ENCODE results near the gene HIPK1.

Gene HIPK1

GRCh38 chr1:113929750-113930498 is 800 bp downstream of the HIPK1 start:
- Mint-ChIP-seq H3K4me1 (ENCODE audit: low read depth) (peaks cover 54% of the 10 kb centered on the region), H3K27me3 (no peaks in the 10 kb centered on the region), H3K27ac (peak overlapping the region; percentile 98), H3K9me3 (no peaks in the 10 kb centered on the region), H3K4me3 (peak overlapping the region; percentile 96), H3K36me3 (ENCODE audit: low read depth) (peaks cover 31% of the 10 kb centered on the region)
- peak; percentile 78 for DNase-seq

GRCh38 chr1:113930499-113931161 is 1.5 kb downstream of the HIPK1 start:
- no peaks in the 10 kb centered on the region for H3K27me3 Mint-ChIP-seq
- H3K36me3 Mint-ChIP-seq (ENCODE audit: low read depth): peaks cover 38% of the 10 kb centered on the region
- DNase-seq: peak; percentile 59
- H3K4me1 Mint-ChIP-seq (ENCODE audit: low read depth): peaks cover 61% of the 10 kb centered on the region
- H3K4me3 Mint-ChIP-seq: peak overlapping the region; percentile 96
- H3K27ac Mint-ChIP-seq: peak overlapping the region; percentile 98
- H3K9me3 Mint-ChIP-seq: no peaks in the 10 kb centered on the region

DNA sequence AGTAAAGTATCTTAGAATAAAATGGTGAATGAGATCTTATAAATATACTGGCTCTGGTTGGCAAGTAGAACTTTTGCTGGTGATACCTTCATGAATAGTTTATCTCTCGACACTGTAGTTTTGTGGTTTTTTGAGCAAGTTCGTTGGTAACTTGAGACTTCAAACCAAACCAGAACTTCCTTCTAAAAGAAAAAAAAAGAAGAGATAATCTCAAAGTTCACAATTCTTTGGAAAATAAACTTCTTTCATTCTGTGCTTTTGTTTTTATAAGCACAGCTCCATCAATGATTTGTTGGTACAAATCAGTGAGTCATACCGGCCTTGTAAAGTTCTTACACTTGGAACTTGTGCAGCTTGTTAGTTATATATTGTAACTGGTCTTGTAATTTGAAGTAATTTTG is 2.3 kb downstream of the HIPK1 start:
- H3K4me3 Mint-ChIP-seq: peak overlapping the region; percentile 96
- H3K36me3 Mint-ChIP-seq (ENCODE audit: low read depth): peaks cover 41% of the 10 kb centered on the region
- H3K9me3 Mint-ChIP-seq: no peaks in the 10 kb centered on the region
- no peaks in the 10 kb centered on the region for H3K27me3 Mint-ChIP-seq
- DNase-seq: no peak
- peaks cover 69% of the 10 kb centered on the region for H3K4me1 Mint-ChIP-seq (ENCODE audit: low read depth)
- peak overlapping the region; percentile 98 for H3K27ac Mint-ChIP-seq

GRCh38 chr1:113934006-113934405 is 4.9 kb downstream of the HIPK1 start:
- peak overlapping the region; percentile 96 for H3K4me3 Mint-ChIP-seq
- DNase-seq: no peak
- H3K36me3 Mint-ChIP-seq (ENCODE audit: low read depth): peaks cover 41% of the 10 kb centered on the region
- no peaks in the 10 kb centered on the region for H3K27me3 Mint-ChIP-seq
- H3K27ac Mint-ChIP-seq: peak overlapping the region; percentile 98
- H3K4me1 Mint-ChIP-seq (ENCODE audit: low read depth): peaks cover 82% of the 10 kb centered on the region
- no peaks in the 10 kb centered on the region for H3K9me3 Mint-ChIP-seq

DNA sequence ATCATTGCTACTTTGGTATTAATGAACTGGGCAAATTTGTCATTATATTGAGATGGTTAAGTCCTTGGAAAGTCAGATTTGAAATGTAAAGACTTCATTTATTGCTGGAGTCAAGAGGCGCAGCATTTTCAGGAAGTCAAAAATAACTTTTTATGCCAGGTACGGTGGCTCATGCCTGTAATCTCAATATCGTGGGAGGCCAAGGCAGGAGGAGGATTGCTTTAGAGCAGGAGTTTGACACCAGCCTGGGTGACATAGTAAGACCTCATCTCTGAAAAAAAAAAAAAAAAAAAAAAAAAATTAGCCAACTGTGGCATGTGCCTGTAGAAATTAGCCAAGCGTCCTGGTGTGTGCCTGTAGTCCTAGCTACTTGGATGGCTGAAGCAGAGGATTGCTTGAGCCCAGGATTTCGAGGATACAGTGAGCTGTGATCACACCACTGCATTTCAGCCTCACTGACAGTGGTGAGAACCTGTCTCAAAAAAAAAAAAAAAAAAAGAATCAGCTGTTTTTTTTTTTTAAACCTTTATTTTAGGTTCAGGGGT is 5.5 kb downstream of the HIPK1 start:
- Mint-ChIP-seq H3K9me3 (no peaks in the 10 kb centered on the region), H3K27ac (peak overlapping the region; percentile 98), H3K4me3 (no peak overlapping the region), H3K27me3 (no peaks in the 10 kb centered on the region), H3K36me3 (ENCODE audit: low read depth) (peaks cover 42% of the 10 kb centered on the region), H3K4me1 (ENCODE audit: low read depth) (peaks cover 87% of the 10 kb centered on the region)
- no peak for DNase-seq

DNA sequence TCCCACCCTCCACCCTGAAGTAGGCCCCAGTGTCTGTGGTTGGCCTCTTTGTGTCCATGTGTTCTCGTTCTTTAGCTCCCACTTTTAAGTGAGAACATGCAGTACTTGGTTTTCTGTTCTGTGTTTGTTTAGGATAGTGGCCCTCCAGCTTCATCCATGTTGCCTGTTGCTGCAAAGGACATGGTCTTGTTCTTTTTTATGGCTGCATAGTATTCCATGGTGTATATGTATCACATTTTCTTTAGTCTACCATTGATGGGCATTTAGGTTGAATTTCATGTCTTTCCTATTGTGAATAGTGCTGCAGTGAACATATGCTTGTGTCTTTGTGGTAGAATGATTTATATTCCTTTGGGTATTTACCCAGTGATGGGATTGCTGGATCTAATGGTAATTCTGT is 6.1 kb downstream of the HIPK1 start:
- Mint-ChIP-seq H3K36me3 (ENCODE audit: low read depth) (peaks cover 40% of the 10 kb centered on the region), H3K27ac (peak overlapping the region; percentile 57), H3K4me3 (no peak overlapping the region), H3K4me1 (ENCODE audit: low read depth) (peaks cover 93% of the 10 kb centered on the region), H3K27me3 (no peaks in the 10 kb centered on the region), H3K9me3 (no peaks in the 10 kb centered on the region)
- DNase-seq: no peak

GRCh38 chr1:113935970-113936369 is 6.8 kb downstream of the HIPK1 start:
- Mint-ChIP-seq H3K27me3 (no peaks in the 10 kb centered on the region), H3K4me1 (ENCODE audit: low read depth) (peaks cover 97% of the 10 kb centered on the region), H3K27ac (peak overlapping the region; percentile 57), H3K36me3 (ENCODE audit: low read depth) (peaks cover 44% of the 10 kb centered on the region), H3K4me3 (peak overlapping the region; percentile 3), H3K9me3 (no peaks in the 10 kb centered on the region)
- DNase-seq: no peak

GRCh38 chr1:113937146-113937545 is 8.0 kb downstream of the HIPK1 start:
- Mint-ChIP-seq H3K36me3 (ENCODE audit: low read depth) (peaks cover 52% of the 10 kb centered on the region), H3K4me3 (no peak overlapping the region), H3K27ac (peak overlapping the region; percentile 71), H3K4me1 (ENCODE audit: low read depth) (peaks cover 92% of the 10 kb centered on the region), H3K9me3 (no peaks in the 10 kb centered on the region), H3K27me3 (no peaks in the 10 kb centered on the region)
- DNase-seq: no peak

GRCh38 chr1:113938192-113938591 is 9.1 kb downstream of the HIPK1 start:
- Mint-ChIP-seq H3K4me1 (ENCODE audit: low read depth) (peaks cover 89% of the 10 kb centered on the region), H3K27ac (peak overlapping the region; percentile 53), H3K27me3 (no peaks in the 10 kb centered on the region), H3K36me3 (ENCODE audit: low read depth) (peaks cover 52% of the 10 kb centered on the region), H3K9me3 (no peaks in the 10 kb centered on the region), H3K4me3 (no peak overlapping the region)
- DNase-seq: no peak

DNA sequence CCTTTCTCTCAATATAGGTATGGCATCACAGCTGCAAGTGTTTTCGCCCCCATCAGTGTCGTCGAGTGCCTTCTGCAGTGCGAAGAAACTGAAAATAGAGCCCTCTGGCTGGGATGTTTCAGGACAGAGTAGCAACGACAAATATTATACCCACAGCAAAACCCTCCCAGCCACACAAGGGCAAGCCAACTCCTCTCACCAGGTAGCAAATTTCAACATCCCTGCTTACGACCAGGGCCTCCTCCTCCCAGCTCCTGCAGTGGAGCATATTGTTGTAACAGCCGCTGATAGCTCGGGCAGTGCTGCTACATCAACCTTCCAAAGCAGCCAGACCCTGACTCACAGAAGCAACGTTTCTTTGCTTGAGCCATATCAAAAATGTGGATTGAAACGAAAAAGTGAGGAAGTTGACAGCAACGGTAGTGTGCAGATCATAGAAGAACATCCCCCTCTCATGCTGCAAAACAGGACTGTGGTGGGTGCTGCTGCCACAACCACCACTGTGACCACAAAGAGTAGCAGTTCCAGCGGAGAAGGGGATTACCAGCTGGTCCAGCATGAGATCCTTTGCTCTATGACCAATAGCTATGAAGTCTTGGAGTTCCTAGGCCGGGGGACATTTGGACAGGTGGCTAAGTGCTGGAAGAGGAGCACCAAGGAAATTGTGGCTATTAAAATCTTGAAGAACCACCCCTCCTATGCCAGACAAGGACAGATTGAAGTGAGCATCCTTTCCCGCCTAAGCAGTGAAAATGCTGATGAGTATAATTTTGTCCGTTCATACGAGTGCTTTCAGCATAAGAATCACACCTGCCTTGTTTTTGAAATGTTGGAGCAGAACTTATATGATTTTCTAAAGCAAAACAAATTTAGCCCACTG is 11.5 kb downstream of the HIPK1 start:
- Mint-ChIP-seq H3K36me3 (ENCODE audit: low read depth) (peaks cover 53% of the 10 kb centered on the region), H3K27ac (peak overlapping the region; percentile 85), H3K9me3 (no peaks in the 10 kb centered on the region), H3K27me3 (no peaks in the 10 kb centered on the region), H3K4me3 (peak overlapping the region; percentile 68), H3K4me1 (ENCODE audit: low read depth) (peaks cover 79% of the 10 kb centered on the region)
- peak; percentile 59 for DNase-seq

GRCh38 chr1:113941245-113941559 is 12.1 kb downstream of the HIPK1 start:
- Mint-ChIP-seq H3K4me3 (peak overlapping the region; percentile 68), H3K27me3 (no peaks in the 10 kb centered on the region), H3K27ac (peak overlapping the region; percentile 85), H3K4me1 (ENCODE audit: low read depth) (peaks cover 79% of the 10 kb centered on the region), H3K36me3 (ENCODE audit: low read depth) (peaks cover 55% of the 10 kb centered on the region), H3K9me3 (no peaks in the 10 kb centered on the region)
- no peak for DNase-seq

GRCh38 chr1:113942527-113942926 is 13.4 kb downstream of the HIPK1 start:
- Mint-ChIP-seq H3K27me3 (no peaks in the 10 kb centered on the region), H3K36me3 (ENCODE audit: low read depth) (peaks cover 58% of the 10 kb centered on the region), H3K4me3 (no peak overlapping the region), H3K9me3 (no peaks in the 10 kb centered on the region), H3K27ac (no peak overlapping the region), H3K4me1 (ENCODE audit: low read depth) (peaks cover 79% of the 10 kb centered on the region)
- no peak for DNase-seq

DNA sequence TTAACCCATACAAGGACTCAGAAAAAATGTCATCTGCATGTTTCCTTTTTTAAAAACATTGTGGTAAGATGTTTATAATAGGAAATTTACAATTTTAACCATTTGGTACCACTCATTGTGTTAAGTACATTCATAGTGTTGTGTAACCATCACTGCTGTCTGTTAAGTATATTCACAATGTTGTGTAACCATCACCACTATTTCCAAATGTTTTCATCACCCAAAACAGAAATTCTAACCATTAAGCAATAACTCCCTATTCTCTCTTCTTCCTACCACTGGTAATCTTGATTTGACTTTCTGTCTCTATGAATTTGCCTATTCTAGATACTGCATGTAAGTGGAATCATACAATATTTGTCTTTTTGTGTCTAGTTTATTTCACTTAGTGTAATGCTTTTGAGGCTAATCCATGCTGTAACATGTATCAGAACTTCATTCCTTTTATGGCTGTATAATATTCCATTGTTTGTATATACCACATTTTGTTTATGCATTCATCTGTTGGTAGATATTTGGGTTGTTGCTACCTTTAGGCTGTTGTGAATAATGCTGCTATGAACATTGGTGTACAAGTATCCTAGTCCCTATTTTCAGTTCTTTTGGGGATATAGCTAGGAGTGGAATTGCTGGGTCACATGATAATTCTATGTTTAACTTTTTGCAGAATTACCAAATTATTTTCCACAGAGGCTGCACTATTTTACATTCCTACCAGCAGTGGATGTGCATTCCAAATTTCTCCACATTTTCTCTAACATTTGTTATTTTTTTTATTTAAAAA is 14.1 kb downstream of the HIPK1 start:
- no peak for DNase-seq
- no peaks in the 10 kb centered on the region for H3K9me3 Mint-ChIP-seq
- H3K4me3 Mint-ChIP-seq: no peak overlapping the region
- no peak overlapping the region for H3K27ac Mint-ChIP-seq
- H3K4me1 Mint-ChIP-seq (ENCODE audit: low read depth): peaks cover 79% of the 10 kb centered on the region
- H3K27me3 Mint-ChIP-seq: no peaks in the 10 kb centered on the region
- H3K36me3 Mint-ChIP-seq (ENCODE audit: low read depth): peaks cover 55% of the 10 kb centered on the region

GRCh38 chr1:113945329-113945728 is 16.2 kb downstream of the HIPK1 start:
- peaks cover 60% of the 10 kb centered on the region for H3K36me3 Mint-ChIP-seq (ENCODE audit: low read depth)
- H3K27me3 Mint-ChIP-seq: no peaks in the 10 kb centered on the region
- peaks cover 75% of the 10 kb centered on the region for H3K4me1 Mint-ChIP-seq (ENCODE audit: low read depth)
- no peaks in the 10 kb centered on the region for H3K9me3 Mint-ChIP-seq
- H3K27ac Mint-ChIP-seq: no peak overlapping the region
- no peak overlapping the region for H3K4me3 Mint-ChIP-seq
- no peak for DNase-seq
